ENCODE measurements around the gene MGLL.

GRCh38 chr3:127835993-127836882 lies 13.9 kb upstream of the MGLL start:
- no peak for TF ChIP-seq CTCF (IDR thresholded peaks at IDR 0.05; ENCODE audit: low read depth, low read length)
- TF ChIP-seq EZH2phosphoT487 (IDR thresholded peaks at IDR 0.05; ENCODE audit: low read depth): no peak

Data from OCI-LY3 (cell line).